IMR-90 (cell line): ENCODE data around the gene PITX2. TPM values are rescaled to one million over a fixed set of nuclear protein-coding genes. Genes with fewer than 3 reads are reported as not detected.

ENCODE experiments used
- ATAC-seq: fragments of 200-7000 bp; cut with Tn5 transposase; 2 replicates; pipeline ENCODE4 v1.9.1; 2020; ENCODE audit warnings: low read depth, mild to moderate bottlenecking, moderate library complexity
- BruUV-seq: library from RNA; stranded (reverse); fragments of 400-500 nt; replicated peaks from 2 replicates; lab custom pipeline; 2021; lab: Mats Ljungman, UMichigan
- CTCF ChIA-PET: fragments of 300-600 bp; formaldehyde crosslinking; extraction: SDS; loops from one replicate; lab custom pipeline; 2021; ENCODE audit warnings: antibody characterized with exemption; lab: Yijun Ruan, JAX
- POLR2A ChIA-PET: fragments of 300-600 bp; sonication (Branson Sonifier 250); formaldehyde crosslinking; loops from one replicate; lab custom pipeline; 2022; ENCODE audit warnings: antibody characterized with exemption; ENCODE audit not compliant: unreplicated experiment; lab: Charles Lee
- DNase-seq: peaks from one replicate; pipeline ENCODE4 v3.0.0; 2013
- H2AFZ ChIP-seq: replicated peaks from 2 replicates; pipeline ENCODE3; 2013; ENCODE audit warnings: low read length, mild to moderate bottlenecking; ENCODE audit not compliant: poor library complexity
- H2AK5ac ChIP-seq: 2 replicates; pipeline ENCODE4 v1.6.1; 2013; ENCODE audit warnings: low read depth, low read length, inconsistent platforms
- H2AK9ac ChIP-seq: replicated peaks from 2 replicates; pipeline ENCODE3; 2013; ENCODE audit warnings: mild to moderate bottlenecking, low read depth, low read length, moderate library complexity; ENCODE audit not compliant: poor library complexity
- H2BK120ac ChIP-seq: 2 replicates; pipeline ENCODE4 v1.6.1; 2013; ENCODE audit warnings: low read depth, low read length, inconsistent platforms
- H2BK15ac ChIP-seq: 3 replicates; pipeline ENCODE4 v1.6.1; 2013; ENCODE audit warnings: low read depth, low read length, inconsistent platforms
- H2BK20ac ChIP-seq: 2 replicates; pipeline ENCODE4 v1.6.1; 2013; ENCODE audit warnings: low read depth, mild to moderate bottlenecking, inconsistent platforms, low read length, moderate library complexity
- H2BK5ac ChIP-seq: 2 replicates; pipeline ENCODE4 v1.6.1; 2013; ENCODE audit warnings: mild to moderate bottlenecking, low read depth, low read length, inconsistent platforms; ENCODE audit not compliant: poor library complexity, severe bottlenecking
- H3K14ac ChIP-seq: replicated peaks from 2 replicates; pipeline ENCODE4 v1.6.1; 2013; ENCODE audit warnings: low read depth, low read length, inconsistent platforms
- H3K18ac ChIP-seq: 2 replicates; pipeline ENCODE4 v1.6.1; 2013; ENCODE audit warnings: low read depth, low read length, control low read depth
- H3K23ac ChIP-seq: 2 replicates; pipeline ENCODE4 v1.6.1; 2013; ENCODE audit warnings: low read depth, low read length, inconsistent platforms
- H3K27ac ChIP-seq: 2 replicates; pipeline ENCODE4 v1.5.1; 2013; ENCODE audit warnings: mild to moderate bottlenecking, control low read depth, low read length; ENCODE audit not compliant: insufficient read depth
- H3K27me3 ChIP-seq: 2 replicates; pipeline ENCODE4 v1.6.1; 2013; ENCODE audit warnings: low read length; ENCODE audit not compliant: control insufficient read depth, insufficient read depth
- H3K36me3 ChIP-seq: 2 replicates; pipeline ENCODE4 v1.6.1; 2013; ENCODE audit warnings: low read length, mixed read lengths; ENCODE audit not compliant: control insufficient read depth, insufficient read depth
- H3K4ac ChIP-seq: 2 replicates; pipeline ENCODE4 v1.6.1; 2013; ENCODE audit warnings: low read depth, low read length, inconsistent platforms
- H3K4me1 ChIP-seq: 2 replicates; pipeline ENCODE4 v1.6.1; 2013; ENCODE audit warnings: low read length, mixed read lengths; ENCODE audit not compliant: control insufficient read depth, insufficient read depth
- H3K4me2 ChIP-seq: 2 replicates; pipeline ENCODE4 v1.6.1; 2013; ENCODE audit warnings: low read depth, mild to moderate bottlenecking, control low read depth, low read length, moderate library complexity
- H3K4me3 ChIP-seq: 2 replicates; pipeline ENCODE4 v1.5.1; 2013; ENCODE audit warnings: low read depth, mild to moderate bottlenecking, control low read depth, low read length, moderate library complexity; ENCODE audit not compliant: insufficient read depth
- H3K56ac ChIP-seq: 2 replicates; pipeline ENCODE4 v1.6.1; 2013; ENCODE audit warnings: low read length, inconsistent platforms; ENCODE audit not compliant: insufficient read depth; ENCODE audit errors: extremely low read depth
- H3K79me1 ChIP-seq, 2 experiments: 2 replicates each; pipeline ENCODE4 v1.6.1; 2013; ENCODE audit warnings: low read length in 2 of 2, inconsistent platforms in 1 of 2, low read depth in 1 of 2
- H3K9ac ChIP-seq: 2 replicates; pipeline ENCODE4 v1.6.1; 2013; ENCODE audit warnings: low read depth, low read length, control low read depth
- H3K9me1 ChIP-seq: 2 replicates; pipeline ENCODE4 v1.6.1; 2013; ENCODE audit warnings: low read length, inconsistent platforms; ENCODE audit not compliant: insufficient read depth
- H3K9me3 ChIP-seq: 2 replicates; pipeline ENCODE4 v1.6.1; 2013; ENCODE audit warnings: low read length; ENCODE audit not compliant: control insufficient read depth, insufficient read depth
- H4K20me1 ChIP-seq: 2 replicates; pipeline ENCODE4 v1.6.1; 2013; ENCODE audit warnings: low read length, inconsistent platforms; ENCODE audit not compliant: insufficient read depth
- H4K5ac ChIP-seq: 2 replicates; pipeline ENCODE4 v1.6.1; 2013; ENCODE audit warnings: mild to moderate bottlenecking, low read depth, low read length, control low read depth
- H4K8ac ChIP-seq, 2 experiments: 2 replicates each; pipeline ENCODE4 v1.6.1; 2013; ENCODE audit warnings: low read depth in 2 of 2, low read length in 2 of 2, control low read depth in 1 of 2, inconsistent platforms in 1 of 2
- H4K91ac ChIP-seq: 2 replicates; pipeline ENCODE4 v1.6.1; 2013; ENCODE audit warnings: low read depth, low read length, inconsistent platforms; ENCODE audit not compliant: insufficient read depth
- CTCF ChIP-seq: conservative IDR thresholded peaks from 2 replicates; pipeline ENCODE4 v1.5.1; 2012; ENCODE audit warnings: mild to moderate bottlenecking, low read depth, low read length, improper control_type of control experiment
- POLR2A ChIP-seq: IDR thresholded peaks from 2 replicates; pipeline ENCODE4 v1.6.1; 2012; ENCODE audit warnings: mild to moderate bottlenecking, low read depth, low read length
- WGBS, 2 experiments: methylation state at CpG; one replicate each; pipeline versions ENCODE4 v1.1.5 to v1.1.7; 2013; ENCODE audit warnings: missing lambda C conversion rate in 2 of 2; ENCODE audit not compliant: insufficient read length in 1 of 2; ENCODE audit errors: extremely low coverage in 2 of 2; 5-methylcytosine and 5-hydroxymethylcytosine counted together
- dilution Hi-C: fragments of 300-500 bp; cut with HindIII; formaldehyde crosslinking; loops from one replicate; pipeline ENCODE4 v1.14.3; 2018; ENCODE audit warnings: low sequenced_read_pairs; ENCODE audit not compliant: unreplicated experiment
- in situ Hi-C: fragments of 300-500 bp; cut with MboI; formaldehyde crosslinking; loops from 3 replicates; pipeline ENCODE4 v1.14.3; 2019; ENCODE audit warnings: low sequenced_read_pairs, inconsistent platforms, mixed read lengths
- intact Hi-C: fragments of 100-400 bp; cut with micrococcal nuclease; formaldehyde crosslinking; loops from 2 replicates; pipeline ENCODE4 v1.10.0; 2022
- polyA plus RNA-seq, 3 experiments: library from polyadenylated mRNA; depleted of rRNA; stranded (reverse); fragments of >200 nt; gene quantifications; 2 replicates each; pipeline ENCODE4 v1.2.3, GENCODE V29; 2012; ENCODE audit warnings: low replicate concordance in 1 of 3
- total RNA-seq: library from RNA; depleted of rRNA; stranded (reverse); fragments of >200 nt; gene quantifications from 2 replicates; pipeline ENCODE4 v1.2.3, GENCODE V29; 2012

Gene PITX2
- total and polyA plus RNA-seq, 2 of the 4 experiments (the other 2 are of a cell fraction): 3.0 to 6.3 TPM

- Histone ChIP-seq H3K4ac (no peak overlapping the region), H2AFZ (no peak overlapping the region), H3K9me3 (peaks cover 11% of the 10 kb centered on the region), H4K5ac (no peak overlapping the region), H3K79me1 (no peaks in the 10 kb centered on the region), H3K36me3 (no peaks in the 10 kb centered on the region), H4K8ac (no peak overlapping the region), H2BK5ac (no peak overlapping the region), H3K27me3 (peaks cover 65% of the 10 kb centered on the region), H3K56ac (no peak overlapping the region), H3K18ac (no peak overlapping the region), H4K91ac (no peak overlapping the region), H3K14ac (no peak overlapping the region), H3K9ac (no peak overlapping the region), H4K20me1 (no peaks in the 10 kb centered on the region), H3K27ac (no peak overlapping the region), H3K4me3 (no peak overlapping the region), H3K9me1 (no peaks in the 10 kb centered on the region), H2AK5ac (no peak overlapping the region), H3K4me2 (no peak overlapping the region; the same call in 1 of the 2 replicates), H3K4me1 (0 out of 2 replicates have a peak, but pooled peaks cover 1% of the 10 kb centered on the region), H3K23ac (no peak overlapping the region), H2AK9ac (no peak overlapping the region), H2BK15ac (no peak overlapping the region), H2BK20ac (no peak overlapping the region), H2BK120ac (no peak overlapping the region)
- POLR2A ChIA-PET: interaction anchor here (0.6 kb wide), 1 partner anchor 23 kb away, joined by 3 read pairs; no protein-coding TSS in a partner anchor
- no TSS peak for BruUV-seq
- TF ChIP-seq POLR2A (no peak), CTCF (no peak)
- dilution Hi-C loops: no loop called here
- in situ Hi-C loops: no loop called here
- intact Hi-C loops: no loop called here
- CTCF ChIA-PET: interaction anchor here (1.5 kb wide), 1 partner anchor 9 kb away, joined by 3 read pairs; no protein-coding TSS in a partner anchor
- no peak for DNase-seq
- ATAC-seq: peak; percentile 44; the same call in 1 of the 2 replicates
- 9% methylated on average over 12 of the region's 54 CpGs; no CpG with 5 or more reads in 1 of the 2 experiments for WGBS, 2 experiments
Observed at GRCh38 chr4:110610940-110611831, 11.7 kb downstream of the PITX2 start.
